ENCODE data around the gene KRTAP1-3.
"Not testable (repeated sequence)": the region's sequence is repeated elsewhere in the genome, so short reads cannot be mapped to it uniquely, and the experiment has no call there.

Gene KRTAP1-3

DNA sequence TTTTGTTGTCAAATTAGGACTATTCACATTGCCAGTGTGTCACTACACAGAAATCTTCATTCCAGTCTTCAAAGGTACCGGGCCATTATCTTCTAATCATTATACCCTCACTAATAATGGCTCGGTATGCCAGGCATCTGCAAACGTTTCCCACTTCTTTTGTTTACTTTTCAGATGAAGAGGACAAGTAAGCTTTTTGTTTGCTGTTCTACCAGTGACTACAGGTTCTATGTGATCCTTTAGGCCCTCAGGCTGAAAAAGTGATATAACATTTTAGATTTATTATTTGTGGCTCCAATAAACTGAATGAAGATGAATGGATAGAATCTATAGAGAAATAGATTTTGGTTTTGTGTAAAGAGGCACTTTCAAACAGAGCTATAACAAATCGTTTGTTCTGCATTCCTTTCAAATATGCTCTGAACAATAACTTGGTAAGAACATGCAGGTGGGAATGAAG, 25.3 kb downstream of the KRTAP1-3 start:
- no peak for DNase-seq

DNA sequence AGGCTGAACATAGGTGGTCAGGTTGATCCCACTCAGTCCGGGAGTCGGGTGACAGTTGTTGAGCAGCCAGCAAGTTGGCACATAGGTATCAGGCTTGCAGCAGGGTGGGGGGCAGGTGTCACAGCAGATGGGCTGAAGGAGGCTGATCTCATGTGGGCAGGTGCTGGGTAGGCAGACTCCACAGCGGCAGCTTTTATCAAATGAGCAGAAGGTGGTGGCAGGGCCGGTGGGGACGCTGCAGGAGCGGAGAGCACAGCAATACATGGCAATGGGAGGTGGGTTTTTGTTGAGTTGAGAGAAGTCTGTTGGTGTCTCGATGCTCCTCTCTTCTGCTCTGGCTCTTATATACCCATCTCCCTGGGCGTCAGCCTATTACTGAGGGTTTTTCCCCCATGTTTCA, 25.9 kb downstream of the KRTAP1-3 start, which contains the start of gene KRTAP3-1:
Gene KRTAP3-1 (minus strand): TSS at position 318 of the 400 bp plus-strand sequence. CDS start 54 bp downstream, at position 264.
- no peak for DNase-seq

DNA sequence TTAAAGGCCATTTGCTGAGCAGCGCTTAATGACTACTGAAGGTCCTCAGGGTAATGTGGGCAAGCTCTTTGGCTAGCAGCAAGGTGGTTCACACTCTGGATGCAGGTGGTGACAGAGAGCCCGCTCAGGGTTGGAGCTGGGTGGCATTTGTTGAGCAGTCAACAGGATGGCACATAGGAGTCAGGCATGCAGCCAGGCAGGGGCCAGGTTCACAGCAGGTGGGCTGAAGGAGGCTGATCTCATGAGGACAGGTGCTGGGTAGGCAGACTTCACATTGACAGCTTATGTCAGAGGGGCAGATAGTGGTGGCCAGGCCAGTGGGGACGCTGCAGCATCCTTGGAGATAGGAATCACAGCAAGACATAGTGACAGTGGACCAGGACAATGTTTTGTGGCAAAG, 30.3 kb downstream of the KRTAP1-3 start:
- no peak for DNase-seq

DNA sequence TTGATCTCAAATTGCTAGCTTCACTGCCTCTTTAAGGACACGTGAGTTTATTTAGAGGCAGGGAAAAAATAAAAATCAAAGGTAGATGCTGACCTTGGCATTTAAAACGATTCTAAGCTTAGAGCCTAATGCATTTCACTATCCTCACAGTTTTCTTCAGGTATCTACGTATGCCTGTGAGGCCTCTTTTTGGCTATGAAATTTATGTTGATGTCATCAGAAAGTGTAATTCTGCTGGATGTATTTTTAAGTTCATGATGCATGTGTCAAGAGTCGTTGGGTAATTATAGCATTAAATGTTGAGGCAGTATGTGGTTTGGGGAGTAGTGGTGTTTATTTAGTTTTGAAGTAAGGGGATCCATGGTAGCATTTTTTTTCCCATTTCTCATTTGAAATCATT, 30.7 kb downstream of the KRTAP1-3 start:
- DNase-seq = no peak

DNA sequence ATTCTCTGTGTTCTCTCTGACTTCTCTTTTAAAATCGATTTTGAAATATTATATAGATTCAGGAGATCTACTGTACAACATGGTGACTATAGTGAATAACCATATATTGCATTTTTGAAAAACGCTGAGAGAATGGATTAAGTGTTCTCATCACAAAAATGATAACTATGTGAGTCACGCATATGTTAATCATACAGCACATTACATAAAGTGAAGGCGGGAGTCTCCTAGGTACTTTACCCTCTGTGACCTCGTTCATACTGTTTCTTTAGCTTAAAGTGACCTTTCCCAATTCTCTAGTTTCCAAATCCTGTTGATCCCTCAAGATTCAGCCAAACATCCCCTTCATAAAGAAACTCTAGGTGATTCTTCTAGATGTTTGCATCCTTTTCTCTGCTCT, 31.9 kb downstream of the KRTAP1-3 start:
- DNase-seq = no peak

DNA sequence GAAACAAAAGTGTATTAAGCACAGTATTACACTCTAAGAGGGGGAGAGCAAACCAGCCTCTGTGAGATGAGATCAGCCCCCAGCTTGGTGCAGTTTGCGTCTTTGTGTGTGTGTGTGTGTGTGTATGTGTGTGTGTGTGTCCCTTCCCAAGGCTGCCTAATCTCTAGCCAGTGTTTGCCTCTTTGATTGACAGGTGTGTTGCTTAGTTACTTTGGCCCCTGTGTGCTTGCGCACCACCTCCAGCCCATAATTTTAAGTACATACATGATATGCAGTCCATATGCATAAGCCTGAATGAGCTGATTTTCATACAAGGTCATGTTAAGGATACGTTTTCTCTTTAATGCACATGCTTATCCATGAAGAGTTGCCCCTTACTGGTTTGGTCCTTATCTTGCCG, 32.9 kb downstream of the KRTAP1-3 start:
- DNase-seq = no peak

DNA sequence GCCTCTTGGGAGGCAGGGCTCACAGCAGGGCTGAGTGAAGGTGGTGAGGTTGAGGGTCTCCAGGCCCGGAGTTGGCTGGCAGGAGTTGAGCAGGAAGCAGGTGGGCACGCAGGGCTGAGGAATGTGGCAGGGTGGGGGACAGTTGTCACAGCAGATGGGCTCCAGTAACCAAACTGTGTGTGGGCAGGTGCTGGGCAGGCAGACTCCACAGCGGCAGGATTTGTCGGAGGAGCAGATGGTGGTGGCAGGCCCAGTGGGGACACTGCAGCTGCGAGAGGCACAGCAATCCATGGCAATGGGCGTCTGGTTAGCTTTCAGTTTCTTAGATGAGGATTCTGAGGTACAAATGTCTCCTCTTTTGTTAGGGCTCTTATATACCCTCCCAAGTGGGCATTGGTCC, 35.1 kb downstream of the KRTAP1-3 start, which contains the start of gene KRTAP3-2:
Gene KRTAP3-2 (minus strand): TSS at position 344 of the 400 bp plus-strand sequence. CDS start 53 bp downstream, at position 291.
- not testable (repeated sequence) for DNase-seq

DNA sequence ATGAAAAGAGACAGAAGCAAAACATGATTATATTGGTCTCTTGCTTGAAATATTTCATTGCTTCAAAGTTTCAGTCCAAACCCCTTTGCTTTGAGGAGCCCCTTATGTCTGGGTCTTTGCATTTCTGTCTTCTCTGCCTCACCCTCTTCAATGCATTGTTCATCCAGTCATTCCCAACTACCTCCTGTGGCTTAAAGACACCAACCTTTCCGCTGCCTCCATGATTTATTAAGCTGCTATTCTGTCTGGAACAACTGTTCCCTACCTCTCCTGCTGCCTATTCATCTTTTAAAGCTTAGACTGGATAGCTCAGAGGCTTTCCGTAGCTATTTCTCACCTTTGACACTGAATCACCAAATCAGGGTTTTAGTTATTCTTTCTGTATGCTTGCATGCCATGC, 37.3 kb downstream of the KRTAP1-3 start:
- no peak for DNase-seq

DNA sequence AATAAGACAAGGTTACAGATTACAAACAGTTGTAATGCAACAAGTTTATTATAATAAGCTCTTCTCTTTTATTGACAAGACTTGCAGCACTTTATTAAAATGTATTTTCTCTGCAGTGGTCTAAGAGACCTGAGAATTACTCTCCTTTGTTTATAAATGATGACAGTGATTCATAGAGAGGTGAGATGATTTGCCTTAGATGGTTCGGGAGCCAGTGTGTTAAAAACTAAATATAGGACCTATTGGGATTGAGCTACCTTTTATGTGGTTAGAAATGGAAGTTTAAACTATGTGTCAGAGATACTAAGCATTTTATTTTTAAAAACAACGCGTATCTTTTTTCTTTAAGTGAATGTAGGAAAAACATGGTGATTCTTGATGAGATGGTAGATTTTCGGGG, 37.8 kb downstream of the KRTAP1-3 start:
- no peak for DNase-seq

DNA sequence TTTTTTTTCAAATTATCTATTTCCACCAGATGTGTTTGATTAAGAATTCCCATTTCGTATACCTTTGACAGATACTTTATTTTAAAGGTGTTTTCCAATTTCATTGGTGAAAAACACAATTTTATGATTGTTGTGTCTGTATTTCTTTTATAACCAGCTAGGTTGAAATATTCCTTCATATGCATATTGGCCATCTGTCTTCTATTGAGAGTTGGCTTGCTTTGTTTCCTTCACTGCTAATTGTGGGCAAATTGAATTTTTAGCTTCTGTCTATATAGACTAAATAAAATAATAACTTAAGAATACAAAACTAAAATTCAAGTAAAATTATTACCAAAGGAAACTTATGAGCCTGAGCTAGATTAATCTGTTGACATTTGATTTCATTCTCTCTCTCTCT, 39.6 kb downstream of the KRTAP1-3 start:
- no peak for DNase-seq

DNA sequence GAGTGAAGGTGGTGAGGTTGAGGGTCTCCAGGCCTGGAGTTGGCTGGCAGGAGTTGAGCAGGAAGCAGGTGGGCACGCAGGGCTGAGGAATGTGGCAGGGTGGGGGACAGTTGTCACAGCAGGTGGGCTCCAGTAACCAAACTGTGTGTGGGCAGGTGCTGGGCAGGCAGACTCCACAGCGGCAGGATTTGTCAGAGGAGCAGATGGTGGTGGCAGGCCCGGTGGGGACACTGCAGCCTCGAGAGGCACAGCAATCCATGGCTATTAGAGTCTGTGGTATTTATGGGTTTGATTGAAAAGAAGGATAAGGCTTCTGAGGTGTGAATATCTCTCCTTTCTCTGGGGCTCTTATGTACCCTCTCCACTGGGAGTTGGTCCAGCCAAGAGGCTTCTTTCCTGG, 40.8 kb downstream of the KRTAP1-3 start, which contains the start of gene KRTAP3-3:
Gene KRTAP3-3 (minus strand): TSS at position 326 of the 400 bp plus-strand sequence. CDS start 67 bp downstream, at position 259.
- DNase-seq = no peak

DNA sequence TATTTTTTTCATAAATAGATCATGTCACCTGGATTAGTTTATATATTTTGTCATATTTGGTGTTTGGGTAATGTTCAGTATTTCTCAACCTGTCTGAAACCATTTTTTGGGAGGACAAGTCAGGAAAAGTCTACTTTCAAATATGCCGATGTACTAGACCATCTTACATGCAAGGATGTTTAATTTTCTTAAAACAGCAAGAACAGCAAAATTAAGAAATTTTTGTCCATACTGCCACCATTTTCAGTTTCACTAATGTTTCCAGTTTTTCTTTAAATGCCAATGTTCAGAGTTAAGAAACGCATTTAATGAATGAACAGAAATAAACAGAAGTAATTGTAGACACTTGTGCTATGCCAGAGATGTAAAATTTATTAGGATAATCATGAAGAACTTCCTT, 41.6 kb downstream of the KRTAP1-3 start:
- no peak for DNase-seq

DNA sequence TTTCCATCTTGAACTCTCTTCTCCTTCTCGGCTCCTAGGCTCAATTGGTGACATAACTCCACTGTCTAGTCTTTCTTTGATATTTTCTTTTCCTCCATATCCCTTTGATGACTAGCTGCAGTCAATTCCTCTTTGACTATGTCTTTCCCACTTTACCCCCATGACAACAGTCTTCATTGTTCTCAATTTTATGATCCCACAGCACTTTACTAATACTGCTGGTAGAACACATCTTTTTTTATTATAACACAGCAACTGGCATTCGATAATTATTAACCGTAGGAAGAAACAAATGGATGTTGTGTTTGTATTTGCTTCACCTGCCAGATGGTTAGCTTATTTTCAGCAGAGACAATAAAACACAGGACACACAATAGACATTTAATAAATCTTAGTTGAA, 42.0 kb downstream of the KRTAP1-3 start:
- DNase-seq = no peak

DNA sequence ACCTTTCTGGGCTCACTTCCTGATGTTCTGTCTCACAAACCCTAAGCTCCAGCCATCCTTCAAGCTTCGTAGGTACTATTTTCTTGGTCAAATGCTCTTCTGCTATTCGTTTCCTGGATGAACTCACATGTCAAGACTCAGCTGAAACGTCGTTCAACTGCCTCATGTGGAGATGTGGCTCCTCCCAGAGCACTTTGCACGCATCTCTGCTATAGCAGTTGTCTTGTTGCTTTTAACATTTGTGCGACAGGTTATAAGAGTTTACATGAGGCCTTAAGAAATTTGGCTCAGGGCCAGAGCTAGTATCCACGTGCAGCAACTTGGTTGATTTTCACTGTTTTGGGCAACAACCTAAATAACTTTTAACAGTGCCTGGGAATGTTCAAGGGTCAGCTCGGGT, 47.8 kb downstream of the KRTAP1-3 start:
- DNase-seq = no peak

DNA sequence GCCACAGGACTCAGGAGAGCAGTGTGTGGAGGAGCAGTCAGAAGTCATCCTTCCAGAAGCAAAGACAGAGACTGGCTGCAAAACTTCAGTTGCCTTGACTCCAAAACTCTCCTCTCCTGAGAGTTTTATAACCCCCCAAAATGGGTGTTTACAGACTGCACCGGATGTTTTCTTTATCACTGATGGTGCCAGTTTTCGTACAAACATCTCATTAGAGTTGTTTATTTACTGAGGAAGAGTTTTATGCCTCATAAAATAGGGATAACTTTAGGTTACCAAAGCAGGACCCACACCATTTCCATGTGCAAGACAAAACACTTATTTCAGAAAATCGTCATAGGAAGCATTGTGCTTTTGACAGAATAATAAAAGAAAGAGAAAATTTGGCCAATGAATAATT, 50.4 kb downstream of the KRTAP1-3 start, which contains the start of gene KRT40:
Gene KRT40 (minus strand): TSS at position 101 of the 400 bp plus-strand sequence. CDS start 53 bp downstream, at position 48.
- no peak for DNase-seq

Measured in SW 1271 (cell line).